GM13977 (cell line): ENCODE data around the gene ARSG.

Experiments used
- DNase-seq: peaks from one replicate; pipeline ENCODE4 v3.0.0; 2012; ENCODE audit warnings: low spot score
- in situ Hi-C: fragments of 300-500 bp; cut with MboI; formaldehyde crosslinking; loops from one replicate; pipeline ENCODE4 v1.12.0; 2022; ENCODE audit warnings: low sequenced_read_pairs, low pct_unique_long_range_greater_than_20kb, mixed read lengths, inconsistent platforms; ENCODE audit not compliant: unreplicated experiment
- TF ChIP-seq, protein P1 (sequence below): IDR thresholded peaks from 2 replicates; pipeline ENCODE4 v1.5.1; 2012; ENCODE audit warnings: mild to moderate bottlenecking, control low read depth; ENCODE audit not compliant: insufficient read depth; ENCODE audit errors: extremely low read depth, missing control alignments

Gene ARSG

DNA sequence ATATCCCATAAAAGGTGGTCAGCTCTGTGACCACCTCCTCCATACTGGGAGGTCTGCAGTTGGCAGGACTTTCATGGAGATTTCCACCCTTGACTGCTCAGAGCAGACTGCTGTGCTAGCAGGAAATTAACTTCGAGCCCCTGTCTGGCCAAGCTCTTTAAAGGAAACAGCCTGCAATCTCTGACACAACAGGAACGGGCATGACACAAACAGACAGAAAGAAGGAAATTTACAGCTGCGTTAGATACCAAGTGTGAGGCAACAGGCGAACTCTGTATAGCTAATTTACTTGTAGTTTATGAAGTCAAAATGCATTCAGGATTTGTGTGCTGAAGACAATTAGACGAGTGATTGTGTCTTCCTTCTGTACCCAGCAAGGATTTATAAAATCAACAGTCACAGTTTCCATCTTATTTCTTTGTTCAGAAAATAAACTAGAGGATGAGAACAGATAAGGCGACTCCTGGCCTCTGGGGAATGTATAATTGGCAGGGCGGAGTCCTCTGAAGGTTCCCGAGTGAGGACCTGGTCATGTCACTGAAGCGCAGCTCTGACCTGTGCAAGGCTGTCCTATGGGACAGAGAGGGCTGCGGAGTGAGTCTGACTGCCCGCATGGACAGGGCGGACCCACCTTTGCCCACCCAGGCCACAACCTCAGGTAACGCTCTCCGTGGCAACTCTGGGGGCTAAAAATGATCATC is 149.9 kb downstream of the ARSG start:
- in situ Hi-C loops: no loop called here
- TF ChIP-seq, protein P1, sequence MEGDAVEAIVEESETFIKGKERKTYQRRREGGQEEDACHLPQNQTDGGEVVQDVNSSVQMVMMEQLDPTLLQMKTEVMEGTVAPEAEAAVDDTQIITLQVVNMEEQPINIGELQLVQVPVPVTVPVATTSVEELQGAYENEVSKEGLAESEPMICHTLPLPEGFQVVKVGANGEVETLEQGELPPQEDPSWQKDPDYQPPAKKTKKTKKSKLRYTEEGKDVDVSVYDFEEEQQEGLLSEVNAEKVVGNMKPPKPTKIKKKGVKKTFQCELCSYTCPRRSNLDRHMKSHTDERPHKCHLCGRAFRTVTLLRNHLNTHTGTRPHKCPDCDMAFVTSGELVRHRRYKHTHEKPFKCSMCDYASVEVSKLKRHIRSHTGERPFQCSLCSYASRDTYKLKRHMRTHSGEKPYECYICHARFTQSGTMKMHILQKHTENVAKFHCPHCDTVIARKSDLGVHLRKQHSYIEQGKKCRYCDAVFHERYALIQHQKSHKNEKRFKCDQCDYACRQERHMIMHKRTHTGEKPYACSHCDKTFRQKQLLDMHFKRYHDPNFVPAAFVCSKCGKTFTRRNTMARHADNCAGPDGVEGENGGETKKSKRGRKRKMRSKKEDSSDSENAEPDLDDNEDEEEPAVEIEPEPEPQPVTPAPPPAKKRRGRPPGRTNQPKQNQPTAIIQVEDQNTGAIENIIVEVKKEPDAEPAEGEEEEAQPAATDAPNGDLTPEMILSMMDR: no peak
- DNase-seq: no peak

DNA sequence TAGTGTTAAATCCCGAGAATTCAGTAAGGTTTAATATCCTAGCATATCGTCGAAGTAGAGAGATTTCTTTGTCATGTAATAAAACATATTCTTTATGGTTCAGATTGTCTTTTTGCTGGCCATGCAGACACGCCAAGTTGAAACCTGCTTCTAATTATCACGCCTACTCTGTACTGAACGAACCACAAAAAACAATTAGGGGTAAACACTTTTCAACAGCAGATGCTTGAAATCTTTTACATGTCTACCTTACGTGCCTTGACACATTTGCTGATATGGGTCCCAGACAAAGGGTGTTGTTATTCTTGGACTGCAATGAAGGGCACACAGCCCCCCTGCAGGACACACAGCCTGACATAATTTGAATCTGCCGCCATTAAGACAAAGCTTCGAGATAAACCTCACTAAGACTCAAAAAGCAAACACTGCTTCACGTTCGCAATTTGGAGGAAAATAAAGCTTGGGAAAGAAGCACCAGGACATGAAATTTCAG is 152.7 kb downstream of the ARSG start:
- in situ Hi-C loops: no loop called here
- DNase-seq: no peak
- TF ChIP-seq, protein P1: no peak

DNA sequence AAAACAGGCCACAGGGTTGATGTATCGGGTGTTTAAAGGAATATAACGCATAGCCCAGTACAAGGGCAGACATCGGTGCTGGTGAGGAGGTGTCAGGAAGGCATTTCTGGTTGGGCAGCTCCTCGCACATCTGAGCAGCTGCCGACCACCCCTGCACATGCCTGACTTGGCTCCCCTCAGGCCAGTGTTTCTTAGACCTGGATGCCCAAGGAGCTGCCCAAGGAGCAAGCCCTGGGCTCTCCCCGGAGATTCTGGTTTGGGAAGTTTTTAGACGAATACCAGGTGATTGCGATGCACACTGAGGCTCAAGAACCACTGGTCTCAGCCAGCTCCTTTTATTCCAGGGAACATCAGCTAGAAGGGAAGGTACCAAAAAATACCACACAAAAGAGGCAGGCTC is 154.4 kb downstream of the ARSG start:
- no peak for DNase-seq
- TF ChIP-seq, protein P1: no peak
- in situ Hi-C loops: no loop called here

DNA sequence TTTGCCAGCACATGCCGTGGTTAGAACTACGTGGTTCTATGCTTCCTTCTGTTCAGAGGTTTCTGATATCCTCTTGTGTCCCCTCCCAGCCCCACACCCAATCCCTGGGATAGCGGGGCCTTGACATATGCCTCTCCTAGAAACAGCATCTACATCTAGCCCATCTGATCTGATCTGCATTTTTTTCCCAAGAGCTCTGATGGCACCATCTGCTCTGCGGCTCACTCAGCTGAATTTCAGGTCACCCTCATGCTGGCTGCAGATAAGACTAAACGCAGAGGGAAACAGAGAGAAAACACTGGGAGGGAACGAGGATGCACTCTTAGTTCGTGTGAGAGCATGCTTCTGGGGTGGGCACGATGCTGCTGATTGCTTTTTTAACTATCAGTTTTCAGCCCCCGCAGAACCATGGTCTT is 155.3 kb downstream of the ARSG start:
- DNase-seq: no peak
- in situ Hi-C loops: no loop called here
- TF ChIP-seq, protein P1: no peak

DNA sequence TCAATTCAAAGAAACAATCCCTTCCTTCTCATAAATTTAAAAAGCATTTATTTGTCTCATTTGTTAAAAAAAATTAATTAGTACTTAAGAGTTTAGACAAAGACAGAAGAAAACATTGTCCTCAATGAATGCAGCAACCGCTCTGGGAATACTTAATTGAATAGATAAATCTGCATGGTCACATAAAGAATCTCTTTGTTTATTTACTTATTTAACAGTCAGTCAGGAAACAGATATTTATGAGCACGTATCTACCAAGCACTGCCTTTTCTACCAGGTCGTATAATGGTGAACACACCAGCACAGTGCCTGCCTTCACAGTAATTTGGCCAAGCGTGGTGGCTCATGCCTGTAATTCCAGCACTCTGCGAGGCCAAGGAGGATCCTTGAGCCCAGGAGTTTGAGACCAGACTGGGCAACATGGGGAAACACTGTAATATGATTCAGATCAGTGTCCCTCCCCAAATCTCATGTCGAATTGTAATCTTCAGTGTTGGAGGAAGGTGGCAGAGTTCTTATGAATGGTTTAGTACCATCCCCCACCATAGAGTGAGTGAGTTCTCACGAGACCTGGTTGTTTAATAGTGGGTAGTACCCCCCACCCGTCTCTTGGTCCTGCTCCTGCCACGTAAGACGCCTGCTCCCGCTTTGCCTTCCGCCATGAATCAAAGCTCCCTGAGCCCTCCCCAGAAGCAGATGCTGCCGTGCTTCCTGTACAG is 157.9 kb downstream of the ARSG start:
- in situ Hi-C loops: no loop called here
- TF ChIP-seq, protein P1: no peak
- no peak for DNase-seq

DNA sequence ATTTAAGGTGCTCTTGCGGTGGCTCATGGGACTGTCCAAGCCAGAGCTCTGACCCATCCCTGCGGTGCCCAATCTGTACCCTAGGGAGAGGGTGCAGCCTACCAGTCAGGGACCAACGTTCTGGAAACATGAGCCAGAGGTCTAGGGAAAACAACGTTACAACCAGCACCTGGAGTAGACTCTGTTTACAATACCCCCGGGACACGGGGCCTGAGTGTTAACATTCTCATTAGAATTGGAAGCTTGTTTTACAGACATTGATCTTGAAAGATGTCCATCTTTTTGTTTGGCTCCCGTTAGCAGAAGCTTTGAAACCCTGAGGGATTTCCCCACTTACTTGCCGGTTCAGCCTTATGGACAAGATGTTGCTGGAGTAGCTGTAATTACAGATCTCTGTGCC is 159.1 kb downstream of the ARSG start:
- TF ChIP-seq, protein P1: no peak
- in situ Hi-C loops: loop anchor here (10.0 to 25.0 kb wide), 2 partner anchors 186 to 288 kb away; no protein-coding TSS in a partner anchor
- no peak for DNase-seq
